SK-N-MC (cell line): Measurements from ENCODE around the gene HECTD4.

Source experiments
- EZH2 ChIP-seq: fragments of 200-600 bp; sonication (generic); IDR thresholded peaks from one replicate; pipeline ENCODE4 v1.6.1; 2017; ENCODE audit warnings: antibody characterized with exemption
- POLR2AphosphoS5 ChIP-seq: IDR thresholded peaks from 2 replicates; pipeline ENCODE4 v1.6.1; 2012; ENCODE audit warnings: mild to moderate bottlenecking, low read depth, low read length, borderline replicate concordance

- no peak for TF ChIP-seq POLR2AphosphoS5
- no peak for TF ChIP-seq EZH2
Measured at GRCh38 chr12:112266473-112266872, 115.8 kb downstream of the HECTD4 start.
